HG02943 (cell line): Measurements from ENCODE around the gene MRPS35.

Source experiments
- ATAC-seq: cut with Tn5 transposase; IDR thresholded peaks from one replicate; pipeline ENCODE4 v1.9.1; 2021; ENCODE audit warnings: mild to moderate bottlenecking, low read depth, moderate library complexity; ENCODE audit not compliant: unreplicated experiment

The MRPS35 gene

DNA sequence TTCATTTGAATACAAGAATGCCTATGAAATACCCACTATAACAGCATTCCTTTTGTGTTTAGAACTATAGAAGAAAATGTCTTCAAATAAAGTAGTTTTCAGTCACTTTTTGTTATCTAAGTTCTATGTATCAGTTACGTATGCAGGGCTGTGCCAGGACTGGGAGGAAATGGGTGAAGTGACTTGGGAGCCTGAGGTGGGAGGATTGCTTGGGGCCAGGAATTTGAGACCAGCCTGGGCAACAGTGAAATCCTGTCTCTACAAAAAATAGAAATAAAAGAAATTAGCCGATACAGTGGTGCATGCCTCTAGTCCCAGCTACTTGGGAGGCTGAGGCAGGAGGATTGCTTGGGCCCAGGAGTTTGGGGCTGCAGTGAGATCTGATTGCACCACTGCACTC lies 92.3 kb downstream of the MRPS35 start:
- no peak for ATAC-seq

DNA sequence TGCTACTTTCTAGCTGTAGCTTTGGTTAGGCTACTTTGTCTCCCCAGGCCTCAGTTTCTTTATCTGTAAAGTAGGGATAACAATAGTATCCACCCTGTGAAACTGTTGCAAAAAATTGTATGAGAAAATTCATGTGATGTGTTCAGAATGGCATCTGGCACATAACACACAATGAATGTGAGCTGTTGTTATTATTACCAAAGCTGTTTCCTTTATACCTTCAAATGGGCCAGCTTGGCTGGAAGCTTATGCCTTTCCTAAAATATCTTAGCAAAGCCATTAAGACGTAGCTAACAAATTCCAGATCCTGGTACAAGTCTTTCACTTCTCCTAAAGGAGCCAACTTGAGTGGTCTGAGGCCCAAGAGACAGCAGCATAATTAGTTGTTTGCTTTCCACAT lies 94.6 kb downstream of the MRPS35 start:
- no peak for ATAC-seq
